NCI-H69 (cell line): Measurements from ENCODE around the gene PNPLA7.
A peak's percentile ranks its signal among the peaks of the same experiment; 100 is the strongest.

Source experiments
- DNase-seq: peaks from one replicate; lab custom pipeline; 2025; lab: John Stamatoyannopoulos, UW

The PNPLA7 gene

GRCh38 chr9:137449931-137450538 is 100.2 kb downstream of the PNPLA7 start:
- no peak for DNase-seq

DNA sequence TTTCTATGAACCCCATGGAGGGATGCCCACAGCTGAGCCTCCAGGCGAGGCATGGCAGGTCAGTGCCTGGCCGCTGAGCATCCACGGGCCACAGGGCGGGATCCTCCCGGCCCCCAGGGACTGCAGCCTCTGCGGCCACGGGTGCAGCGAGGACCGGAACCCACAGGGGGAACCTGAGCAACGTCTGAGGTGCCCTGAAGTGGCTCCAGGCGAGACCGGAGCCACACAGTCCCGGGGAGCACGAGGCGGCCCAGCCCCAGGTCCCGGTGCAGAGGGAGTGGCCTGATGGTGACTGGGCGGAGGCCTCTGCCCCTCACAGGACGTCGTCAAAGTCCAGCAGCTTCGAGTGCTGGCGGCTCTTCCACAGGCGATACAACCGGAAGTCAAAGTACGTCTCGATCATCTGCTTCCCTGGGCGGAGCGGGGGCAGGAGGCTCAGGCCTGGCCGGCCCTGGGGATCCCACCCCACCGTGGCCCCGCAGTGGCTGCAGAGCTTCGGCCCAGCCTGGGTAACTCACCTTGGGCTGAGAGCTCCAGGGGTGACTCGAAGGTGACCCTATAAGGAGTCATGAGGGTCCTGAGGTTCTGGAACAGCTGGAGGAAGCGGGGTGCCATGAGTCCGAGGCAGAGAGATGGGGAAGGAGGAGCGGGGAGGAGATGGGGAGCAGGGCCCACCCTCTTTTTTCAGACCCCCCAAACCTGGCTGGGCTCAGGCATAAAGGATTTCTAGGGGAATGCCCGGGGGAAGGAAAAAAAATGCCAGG is 100.9 kb downstream of the PNPLA7 start:
- DNase-seq: no peak

DNA sequence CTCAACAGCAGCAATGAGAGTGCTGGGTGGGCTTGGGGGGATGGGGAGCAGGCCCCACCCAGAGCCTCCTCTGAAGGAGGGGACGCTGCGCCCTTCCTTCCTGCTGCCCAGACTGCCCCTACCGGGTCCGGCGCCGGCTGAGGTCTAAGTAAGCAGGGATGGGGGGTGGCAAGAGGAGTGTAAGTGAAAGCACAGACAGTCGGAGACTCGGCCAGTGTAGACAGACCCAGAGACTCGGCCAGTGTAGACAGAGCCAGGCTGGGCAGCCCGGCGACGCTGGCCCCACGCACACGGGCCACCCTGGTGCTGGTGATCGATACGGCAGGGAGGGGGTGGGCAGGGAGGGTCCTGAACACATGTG is 101.6 kb downstream of the PNPLA7 start:
- no peak for DNase-seq

- DNase-seq: no peak
Observed at GRCh38 chr9:137447722-137448601, 102.2 kb downstream of the PNPLA7 start.

- DNase-seq: no peak
Observed at GRCh38 chr9:137446851-137447471, 103.2 kb downstream of the PNPLA7 start.

GRCh38 chr9:137445930-137446431 is 104.2 kb downstream of the PNPLA7 start:
- peak; percentile 73 for DNase-seq

GRCh38 chr9:137445275-137445807 is 104.9 kb downstream of the PNPLA7 start:
- DNase-seq: peak; percentile 83

DNA sequence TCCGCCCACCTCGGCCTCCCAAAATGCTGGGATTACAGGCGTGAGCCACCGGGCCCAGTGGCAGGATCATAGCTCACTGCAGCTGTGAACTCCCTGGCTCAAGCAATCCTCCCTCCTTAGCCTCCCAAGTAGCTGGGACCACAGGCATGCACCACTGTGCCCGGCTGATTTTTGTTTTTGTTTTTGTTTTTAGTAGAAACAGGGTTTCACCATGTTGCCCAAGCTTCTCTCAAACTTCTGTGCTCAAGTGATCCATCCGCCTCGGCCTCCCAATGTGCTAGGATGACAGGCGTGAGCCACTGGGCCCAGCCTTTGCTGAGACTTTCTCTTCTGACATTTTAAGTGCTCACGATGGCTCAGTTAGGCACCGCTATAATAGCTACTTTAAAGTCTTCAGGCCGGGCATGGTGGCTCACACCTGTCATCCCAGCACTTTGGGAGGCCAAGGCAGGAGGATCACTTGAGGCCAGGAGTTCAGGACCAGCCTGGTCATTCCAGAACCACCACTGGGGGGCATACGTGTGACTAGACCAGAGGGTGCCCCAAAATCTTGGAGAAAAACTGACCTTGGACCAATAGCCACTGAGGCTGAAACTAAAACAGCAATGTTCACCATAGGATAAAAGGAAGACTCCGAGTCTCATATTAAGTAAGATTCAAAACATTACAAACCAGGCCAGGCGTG is 106.0 kb downstream of the PNPLA7 start:
- DNase-seq: no peak

- no peak for DNase-seq
Observed at GRCh38 chr9:137441935-137442321, 108.3 kb downstream of the PNPLA7 start.

GRCh38 chr9:137441289-137441934 is 108.8 kb downstream of the PNPLA7 start, which contains the start of gene ENTPD8:
ENTPD8 (minus strand) TSS chr9:137441357; CDS start chr9:137438285, 3,072 bp downstream.
- DNase-seq: peak; percentile 96

GRCh38 chr9:137439158-137439714 is 111.0 kb downstream of the PNPLA7 start:
- peak; percentile 44 for DNase-seq

- DNase-seq: no peak
Observed at GRCh38 chr9:137438591-137439157, 111.5 kb downstream of the PNPLA7 start.

DNA sequence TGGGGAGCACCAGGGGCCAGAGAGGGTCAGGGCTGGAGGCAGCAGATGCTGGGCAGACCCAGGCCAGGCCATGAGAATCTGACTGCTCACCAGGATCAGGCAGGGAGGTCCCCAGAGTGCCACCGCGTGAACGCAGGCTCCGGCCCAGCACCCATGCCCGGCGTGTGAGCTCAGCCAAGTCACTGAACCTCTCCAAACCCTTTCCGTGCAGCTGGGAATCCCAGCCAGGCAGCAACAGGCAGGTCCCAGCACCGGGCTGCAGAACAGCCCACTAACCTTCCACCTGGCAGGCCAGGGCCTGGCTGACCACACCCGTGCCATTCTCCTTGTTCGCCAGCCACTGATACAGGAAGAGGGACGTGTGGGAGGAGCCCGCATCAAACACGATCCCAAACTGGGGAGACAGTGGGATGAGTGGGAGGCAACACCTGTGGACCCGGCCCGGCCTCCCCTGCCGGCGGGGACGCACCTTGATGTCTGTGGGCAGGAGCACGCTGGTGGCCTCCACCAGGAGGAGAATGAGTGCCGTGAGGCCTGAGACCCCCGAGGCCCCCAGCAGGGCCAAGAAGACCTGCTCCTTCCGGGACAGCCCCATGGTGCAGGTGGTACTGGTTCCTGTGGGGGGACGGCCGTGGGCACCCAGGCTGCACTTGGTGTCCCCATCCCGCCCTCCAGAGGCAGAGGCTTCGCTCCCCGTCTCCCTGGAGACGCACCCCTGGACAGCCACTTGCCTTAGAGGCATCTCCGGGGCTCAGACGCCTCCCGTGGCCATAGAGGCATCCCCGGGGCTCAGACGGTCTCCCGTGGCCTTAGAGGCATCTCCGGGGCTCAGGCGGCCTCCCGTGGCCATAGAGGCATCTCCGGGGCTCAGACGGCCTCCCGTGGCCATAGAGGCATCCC is 112.3 kb downstream of the PNPLA7 start:
- no peak for DNase-seq

DNA sequence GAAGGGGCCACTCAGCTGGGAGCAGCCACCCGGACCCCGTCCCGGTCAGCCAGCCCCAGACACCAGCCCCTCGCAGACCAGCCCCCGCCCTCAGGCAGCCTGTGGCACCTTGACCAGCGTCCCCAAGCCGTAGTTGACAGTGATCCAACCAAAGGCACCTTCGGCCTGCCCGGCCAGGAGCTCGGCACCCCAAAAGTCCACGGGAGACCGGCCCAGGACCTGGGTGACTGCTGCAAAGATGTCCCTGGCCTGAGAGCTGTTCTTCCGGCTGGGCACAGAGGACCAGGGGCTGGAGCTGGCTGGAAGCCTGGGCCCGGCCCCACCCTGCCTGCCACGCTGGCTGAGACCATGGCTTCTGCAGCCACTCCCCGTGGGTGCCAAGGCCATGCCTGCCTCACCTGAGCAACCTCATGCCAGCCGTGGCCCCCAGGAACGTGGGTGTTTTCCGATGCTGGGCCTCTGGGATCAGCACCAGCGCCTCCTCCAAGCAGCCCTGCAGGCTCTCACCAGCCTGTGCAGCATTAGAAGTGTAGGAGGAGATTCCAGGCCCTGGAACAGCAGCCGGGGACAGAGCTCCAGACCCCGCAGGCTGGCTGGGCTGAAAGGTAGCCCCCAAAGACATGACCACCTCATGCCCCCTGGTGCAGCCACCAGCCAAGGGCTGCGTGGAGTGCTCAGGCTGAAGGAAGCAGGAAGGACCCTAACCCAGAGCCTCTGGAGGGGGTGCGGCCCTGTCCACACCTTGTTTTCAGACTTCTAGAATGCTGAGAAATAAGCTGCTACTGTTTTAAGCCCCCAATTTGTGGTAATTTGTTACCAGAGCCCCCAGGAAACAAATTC is 113.2 kb downstream of the PNPLA7 start:
- DNase-seq: no peak

- DNase-seq: peak; percentile 52
Observed at GRCh38 chr9:137435980-137436760, 114.0 kb downstream of the PNPLA7 start.

DNA sequence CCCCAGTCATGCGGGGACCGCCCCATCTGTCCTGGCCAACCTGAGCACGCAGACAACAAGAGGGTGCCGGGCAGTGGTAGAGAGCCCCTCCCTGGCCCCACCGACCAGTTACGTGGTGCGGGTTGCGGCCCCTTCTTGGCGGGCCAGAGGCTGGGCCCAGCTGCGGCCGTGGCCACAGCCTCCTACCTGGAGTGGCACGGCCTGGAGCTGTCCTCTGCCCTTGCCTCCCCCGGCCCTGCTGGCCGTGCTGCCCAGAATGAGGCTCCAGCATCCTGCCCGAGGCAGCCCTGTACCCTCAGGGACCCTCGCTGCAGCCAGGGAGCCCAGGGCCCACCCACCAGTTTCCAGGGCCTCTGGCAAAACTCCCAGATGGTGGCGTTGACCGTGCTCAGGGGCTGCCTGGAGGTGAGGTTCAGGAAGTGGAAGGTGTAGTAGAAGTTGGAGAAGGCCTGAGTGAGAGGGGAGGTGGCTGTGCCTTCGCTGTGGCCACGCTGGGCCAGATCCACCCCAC is 114.8 kb downstream of the PNPLA7 start:
- no peak for DNase-seq
